Activated CD8-positive, alpha-beta memory T cell treated with anti-CD3 and anti-CD28 coated beads for 48 hours (primary cell): ENCODE measurements around the gene NCR3LG1.

Experiments
- DNase-seq, 3 experiments: peaks; one replicate each; pipeline ENCODE4 v3.0.0-alpha.2; 2020; ENCODE audit warnings: low read depth in 2 of 3, low spot score in 2 of 3

Gene NCR3LG1

DNA sequence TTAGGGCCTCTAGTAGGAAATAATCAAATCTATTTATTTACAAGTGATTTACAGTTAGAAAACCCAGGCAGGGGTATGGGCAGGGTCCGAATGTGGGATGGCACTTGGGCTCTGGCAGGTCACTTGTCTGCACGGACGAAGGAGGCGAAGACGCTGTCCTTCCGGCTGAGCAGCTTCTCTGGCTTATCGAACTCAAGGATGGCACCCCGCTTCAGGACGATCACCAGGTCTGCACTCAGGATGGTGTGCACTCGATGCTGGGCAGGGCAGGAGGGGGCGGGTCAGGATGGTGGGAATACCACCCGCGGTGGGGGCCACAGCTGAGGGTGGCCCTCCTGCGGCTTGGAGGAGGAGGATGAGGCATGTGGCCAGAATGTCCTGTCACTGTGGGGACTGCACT, 41.3 kb downstream of the NCR3LG1 start:
- DNase-seq = no peak

DNA sequence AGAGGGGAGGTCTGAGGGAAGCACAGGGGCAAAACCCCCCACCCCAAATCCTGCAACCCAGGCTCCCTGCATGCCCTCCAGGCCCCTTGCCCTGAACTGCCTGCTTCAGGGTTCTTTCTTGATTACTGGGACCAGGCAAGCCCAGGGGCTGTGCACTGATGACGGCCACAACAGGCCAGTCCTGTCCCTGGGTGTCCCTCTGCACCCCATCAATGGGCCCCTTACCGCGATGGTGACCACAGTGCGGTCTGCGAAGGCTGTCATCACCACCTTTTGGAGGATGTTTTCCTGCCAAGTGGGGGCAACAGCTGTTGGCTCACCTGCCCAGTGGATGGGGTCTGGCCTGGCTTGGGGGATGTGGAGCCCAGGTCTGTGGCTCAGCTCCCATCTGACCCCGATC, 41.9 kb downstream of the NCR3LG1 start:
- DNase-seq = no peak

GRCh38 chr11:17394743-17395390, 43.3 kb downstream of the NCR3LG1 start:
- no peak for DNase-seq

DNA sequence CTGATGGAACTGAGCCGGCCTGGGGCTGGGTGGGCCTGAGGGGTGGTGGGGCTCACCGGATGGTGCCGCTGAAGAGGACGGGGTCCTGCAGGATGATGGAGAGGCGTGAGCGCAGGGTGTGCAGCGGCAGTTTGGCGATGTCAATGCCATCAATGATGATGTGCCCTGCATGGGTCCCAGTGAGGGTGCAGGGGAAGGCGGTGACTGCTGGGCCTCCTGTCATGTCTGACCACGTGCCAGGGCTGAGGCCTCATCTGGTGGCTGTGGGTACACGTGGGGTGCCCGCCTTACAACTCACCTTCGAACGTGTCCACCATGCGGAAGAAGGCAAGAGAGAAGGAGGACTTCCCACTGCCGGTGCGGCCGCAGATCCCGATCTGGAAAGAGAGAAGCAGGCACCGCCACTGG, 44.0 kb downstream of the NCR3LG1 start:
- DNase-seq = no peak

- DNase-seq = no peak
Observed at GRCh38 chr11:17395978-17396377, 44.4 kb downstream of the NCR3LG1 start.

GRCh38 chr11:17396598-17397310, 45.2 kb downstream of the NCR3LG1 start:
- DNase-seq = no peak

DNA sequence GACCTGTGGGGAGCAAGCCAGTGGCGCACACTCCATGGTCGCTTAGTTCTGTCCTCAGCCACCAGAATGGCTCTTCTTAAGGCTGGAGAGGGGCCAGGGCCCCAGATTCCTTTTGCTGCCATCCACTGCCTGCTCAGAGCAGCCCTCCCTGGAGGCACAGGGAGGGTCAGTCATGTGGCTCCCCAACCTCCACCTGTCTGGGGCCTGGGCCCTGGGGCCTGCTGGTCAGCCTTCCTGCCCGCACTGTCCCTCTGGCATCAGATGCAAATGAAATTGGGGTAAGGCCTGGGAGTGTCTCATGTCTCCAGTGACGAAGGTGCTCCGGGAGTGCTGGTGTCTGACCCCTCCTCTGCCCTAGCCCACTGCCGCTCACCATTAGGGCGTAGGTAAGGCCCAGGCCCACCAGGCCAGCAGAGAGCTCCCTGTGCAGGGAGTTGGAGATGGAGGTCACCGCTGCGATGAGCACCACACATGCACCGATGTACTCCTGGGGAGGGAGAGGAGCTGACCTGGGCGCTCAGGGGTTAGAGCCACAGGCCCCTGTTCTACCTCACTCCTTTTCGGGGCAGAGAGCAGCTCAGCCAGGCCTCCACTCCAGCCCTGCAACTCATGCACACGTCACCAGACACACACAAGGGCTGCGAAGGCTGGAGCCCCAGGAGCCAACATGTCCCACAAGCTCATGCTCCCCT, 45.9 kb downstream of the NCR3LG1 start:
- no peak for DNase-seq

- DNase-seq = no peak
Observed at GRCh38 chr11:17399236-17399635, 47.6 kb downstream of the NCR3LG1 start.

DNA sequence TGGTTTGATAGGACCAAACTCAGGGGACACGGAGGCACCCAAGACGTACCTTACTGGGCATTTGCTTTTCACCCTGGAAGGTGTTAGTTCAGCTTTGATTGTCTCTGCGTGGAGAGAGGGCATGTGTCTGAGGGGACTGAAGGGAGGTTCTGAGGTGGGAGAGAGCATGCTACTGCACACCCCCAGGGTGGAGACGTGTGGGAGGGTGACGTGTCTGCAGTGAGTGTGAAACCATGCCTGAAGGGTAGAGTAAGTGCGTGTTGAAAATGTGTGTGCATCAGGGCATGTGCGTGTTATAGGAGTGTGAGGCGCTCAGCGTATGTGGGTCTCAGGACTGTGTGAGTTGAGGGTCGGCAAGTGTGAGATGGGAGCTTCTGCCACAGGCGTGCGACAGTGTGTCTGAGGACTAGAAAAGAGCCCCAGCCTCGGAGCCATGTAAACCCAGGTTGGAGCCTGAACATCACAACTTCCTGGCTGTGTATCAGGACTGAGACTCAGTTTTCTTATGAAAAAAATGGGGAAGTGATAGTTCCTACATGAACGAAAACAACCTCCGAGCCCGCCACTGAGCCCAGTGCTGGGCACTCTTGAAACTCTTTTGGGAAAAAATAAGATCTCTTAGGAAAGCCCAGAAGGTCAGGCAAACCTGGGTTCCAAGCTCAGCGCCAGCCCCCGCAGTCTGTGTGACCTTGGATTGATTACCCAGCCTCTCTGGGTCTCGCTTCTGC, 48.6 kb downstream of the NCR3LG1 start:
- no peak for DNase-seq

- DNase-seq = no peak
Observed at GRCh38 chr11:17401316-17401715, 49.7 kb downstream of the NCR3LG1 start.

DNA sequence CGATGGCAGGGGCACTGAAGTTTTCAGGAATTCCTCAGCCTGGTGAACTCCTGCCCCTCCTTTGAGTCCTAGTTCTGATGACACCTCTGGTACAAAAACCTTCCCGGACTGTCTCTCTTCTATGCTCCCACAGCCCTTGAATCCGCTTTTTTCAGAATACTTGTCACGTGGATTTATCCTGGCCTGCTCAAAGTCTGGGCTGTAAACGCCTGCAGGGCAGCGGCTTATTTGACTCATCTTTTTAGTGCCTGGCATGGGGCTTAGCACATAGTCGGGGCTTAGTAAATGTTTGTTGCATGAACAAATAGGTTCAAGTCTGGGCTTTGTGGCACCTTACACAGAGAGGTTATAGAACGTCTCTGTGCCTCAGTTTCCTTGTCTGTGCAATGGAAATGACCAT, 50.2 kb downstream of the NCR3LG1 start:
- DNase-seq = no peak

GRCh38 chr11:17402486-17402885, 50.9 kb downstream of the NCR3LG1 start:
- DNase-seq = no peak

DNA sequence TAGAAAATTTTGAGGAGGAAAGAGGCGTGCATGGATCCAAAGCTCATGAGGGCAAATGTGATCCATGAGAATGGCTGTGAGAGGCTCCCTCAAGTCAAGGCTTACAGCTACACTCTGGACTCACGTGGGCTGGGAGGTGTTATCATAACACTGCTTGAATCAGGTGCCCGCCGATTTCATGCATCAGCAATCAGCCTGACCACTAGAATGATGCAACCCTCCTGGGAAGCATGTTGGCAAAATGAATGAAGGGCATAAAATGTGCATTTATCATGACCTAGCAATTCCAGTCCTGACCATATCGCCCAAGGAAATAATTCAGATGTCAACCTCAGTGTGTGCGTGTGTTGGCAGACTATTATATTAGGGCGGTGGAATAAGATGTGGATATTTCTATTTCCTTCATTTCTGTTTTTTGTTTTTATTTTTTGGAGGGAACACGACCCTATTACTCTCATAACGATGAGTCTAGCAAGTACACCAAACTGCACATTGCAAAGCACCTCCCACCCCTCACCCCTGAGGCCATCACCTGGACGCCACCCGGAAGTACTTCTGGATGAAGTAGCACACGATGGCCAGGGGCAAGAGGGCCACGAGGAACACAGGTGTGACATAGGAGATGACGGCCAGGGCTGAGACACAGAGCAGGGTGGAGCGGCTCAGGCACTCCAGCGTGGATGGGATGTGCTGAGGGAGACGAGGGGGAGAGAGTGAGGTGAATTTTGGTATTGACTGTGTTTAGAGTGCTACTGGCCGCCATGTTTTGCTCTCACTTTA, 52.6 kb downstream of the NCR3LG1 start:
- no peak for DNase-seq

DNA sequence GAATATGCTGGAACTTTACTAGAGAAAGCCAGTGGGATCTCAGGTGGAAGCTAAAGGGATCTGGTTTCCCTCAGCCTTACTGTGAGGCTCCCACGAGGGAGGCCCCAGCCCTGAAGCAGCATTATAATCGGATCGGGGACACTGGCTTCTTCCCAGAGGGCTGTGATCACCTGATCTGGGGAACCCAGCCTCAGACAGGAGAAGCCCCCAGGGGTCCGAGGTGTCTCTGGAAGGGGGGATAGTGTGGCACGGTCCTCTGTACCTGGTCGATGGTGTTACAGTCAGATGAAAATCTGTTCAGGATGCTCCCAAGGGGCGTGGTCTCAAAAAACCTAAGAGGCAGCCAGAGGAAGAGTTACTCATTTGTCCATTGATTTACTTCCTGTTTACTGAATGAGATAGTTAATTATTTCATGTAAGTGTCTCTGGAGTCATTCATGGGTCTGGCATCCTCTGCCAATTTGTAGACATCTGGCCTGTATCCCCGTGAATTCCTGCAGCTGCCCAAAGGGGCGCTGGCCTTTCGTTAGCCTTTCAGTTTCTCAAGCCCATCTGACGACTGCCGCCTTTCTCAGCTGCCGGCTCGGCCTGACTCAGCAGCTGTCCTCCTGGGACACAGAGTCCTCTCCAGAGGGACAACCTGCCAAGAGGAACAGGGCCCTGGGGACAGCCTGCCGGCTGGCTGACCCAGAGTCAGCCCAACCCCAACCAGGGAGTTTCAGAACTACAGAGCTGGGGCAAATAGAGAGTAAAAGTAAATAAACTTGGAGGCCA, 53.8 kb downstream of the NCR3LG1 start:
- no peak for DNase-seq

- DNase-seq = no peak
Observed at GRCh38 chr11:17406082-17406817, 54.6 kb downstream of the NCR3LG1 start.

GRCh38 chr11:17406818-17407149, 55.2 kb downstream of the NCR3LG1 start:
- no peak for DNase-seq

- DNase-seq = no peak
Observed at GRCh38 chr11:17407575-17407974, 56.0 kb downstream of the NCR3LG1 start.

- DNase-seq = no peak
Observed at GRCh38 chr11:17408026-17408425, 56.4 kb downstream of the NCR3LG1 start.

DNA sequence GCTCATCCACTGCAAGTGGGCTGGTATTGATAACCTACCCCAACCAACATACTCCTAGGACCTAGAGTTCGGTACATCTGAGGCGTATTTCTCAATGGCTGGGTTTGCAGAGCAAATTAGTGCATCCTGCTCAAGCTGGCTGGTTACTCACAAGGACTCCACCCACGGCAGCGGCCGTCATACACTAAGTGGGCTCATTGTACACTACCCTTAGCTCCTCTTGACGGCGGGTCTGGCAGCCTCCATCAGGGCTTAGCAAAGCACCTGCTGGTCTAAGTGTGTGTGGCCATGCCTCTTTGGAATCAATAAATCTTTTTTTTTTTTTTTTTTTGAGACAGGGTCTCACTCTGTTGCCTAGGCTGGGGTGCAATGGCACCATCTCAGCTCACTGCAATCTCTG, 57.0 kb downstream of the NCR3LG1 start:
- no peak for DNase-seq
